ENCODE results near the gene TTC19.

DNA sequence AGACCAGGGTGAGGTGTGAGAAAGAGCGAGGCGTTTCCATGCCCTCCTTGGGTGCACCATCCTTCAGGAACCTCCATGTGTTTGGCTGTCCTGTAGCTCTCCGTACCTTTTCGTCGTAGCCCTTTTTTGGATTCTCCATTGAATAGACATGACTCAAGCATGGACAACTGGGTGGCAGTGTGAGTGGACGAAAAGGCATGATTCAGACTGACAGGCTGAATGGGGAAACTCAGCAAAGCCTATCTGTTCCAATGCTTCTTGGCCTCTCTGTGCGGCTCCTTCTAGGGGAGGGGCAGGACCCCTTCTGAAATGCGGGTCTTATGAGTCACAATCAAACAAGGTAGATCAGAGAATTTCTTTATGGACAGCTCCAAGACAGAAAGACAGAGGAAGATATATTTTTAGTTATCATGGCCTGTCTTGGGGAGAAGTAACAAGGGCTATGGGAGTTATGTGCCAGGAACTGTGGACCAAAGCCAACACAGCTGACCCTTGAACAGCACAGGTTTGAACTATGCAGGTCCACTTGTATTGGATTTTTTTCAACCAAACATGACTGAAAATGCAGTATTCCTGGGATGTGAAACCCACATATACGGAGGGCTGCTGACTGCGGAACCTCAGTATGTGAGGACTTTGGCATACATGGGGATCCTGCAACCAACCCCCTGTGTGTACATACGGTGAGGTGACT lies 31.8 kb upstream of the TTC19 start:
- TF ChIP-seq, protein P1, sequence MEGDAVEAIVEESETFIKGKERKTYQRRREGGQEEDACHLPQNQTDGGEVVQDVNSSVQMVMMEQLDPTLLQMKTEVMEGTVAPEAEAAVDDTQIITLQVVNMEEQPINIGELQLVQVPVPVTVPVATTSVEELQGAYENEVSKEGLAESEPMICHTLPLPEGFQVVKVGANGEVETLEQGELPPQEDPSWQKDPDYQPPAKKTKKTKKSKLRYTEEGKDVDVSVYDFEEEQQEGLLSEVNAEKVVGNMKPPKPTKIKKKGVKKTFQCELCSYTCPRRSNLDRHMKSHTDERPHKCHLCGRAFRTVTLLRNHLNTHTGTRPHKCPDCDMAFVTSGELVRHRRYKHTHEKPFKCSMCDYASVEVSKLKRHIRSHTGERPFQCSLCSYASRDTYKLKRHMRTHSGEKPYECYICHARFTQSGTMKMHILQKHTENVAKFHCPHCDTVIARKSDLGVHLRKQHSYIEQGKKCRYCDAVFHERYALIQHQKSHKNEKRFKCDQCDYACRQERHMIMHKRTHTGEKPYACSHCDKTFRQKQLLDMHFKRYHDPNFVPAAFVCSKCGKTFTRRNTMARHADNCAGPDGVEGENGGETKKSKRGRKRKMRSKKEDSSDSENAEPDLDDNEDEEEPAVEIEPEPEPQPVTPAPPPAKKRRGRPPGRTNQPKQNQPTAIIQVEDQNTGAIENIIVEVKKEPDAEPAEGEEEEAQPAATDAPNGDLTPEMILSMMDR (IDR thresholded peaks at IDR 0.05) = no peak
- TF ChIP-seq POLR2A (IDR thresholded peaks at IDR 0.05) = no peak

Data from adrenal gland (tissue), 5 donors.